NT2/D1 (cell line): ENCODE data around the gene CMPK2.

ENCODE experiments used
- DNase-seq: peaks from one replicate; pipeline ENCODE4 v3.0.0-alpha.2; 2011; ENCODE audit warnings: low read depth, low spot score
- H3K27me3 ChIP-seq: 2 replicates; pipeline ENCODE4 v1.6.0; 2011; ENCODE audit warnings: mild to moderate bottlenecking; ENCODE audit not compliant: insufficient read length, insufficient read depth
- H3K36me3 ChIP-seq: 2 replicates; pipeline ENCODE4 v1.6.1; 2011; ENCODE audit warnings: mild to moderate bottlenecking, low read length, mixed read lengths; ENCODE audit not compliant: insufficient read depth, insufficient read length
- H3K4me1 ChIP-seq: 2 replicates; pipeline ENCODE4 v1.5.1; 2011; ENCODE audit not compliant: insufficient read depth, insufficient read length
- H3K4me3 ChIP-seq: 2 replicates; pipeline ENCODE4 v1.5.1; 2011; ENCODE audit warnings: low read depth; ENCODE audit not compliant: insufficient read length
- H3K9ac ChIP-seq: 2 replicates; pipeline ENCODE4 v1.6.0; 2011; ENCODE audit warnings: low read depth; ENCODE audit not compliant: insufficient read length
- H3K9me3 ChIP-seq: 2 replicates; pipeline ENCODE4 v1.5.1; 2011; ENCODE audit warnings: mild to moderate bottlenecking, low read length; ENCODE audit not compliant: insufficient read depth
- SUZ12 ChIP-seq: IDR thresholded peaks from 2 replicates; pipeline ENCODE4 v1.6.1; 2011; ENCODE audit not compliant: insufficient read length, insufficient read depth; ENCODE audit errors: extremely low read depth
- YY1 ChIP-seq: IDR thresholded peaks from 2 replicates; pipeline ENCODE4 v1.6.1; 2011; ENCODE audit not compliant: insufficient read length, insufficient read depth
- ZNF274 ChIP-seq: IDR thresholded peaks from 2 replicates; pipeline ENCODE4 v1.6.1; 2011; ENCODE audit warnings: mild to moderate bottlenecking, low read depth, low read length

The CMPK2 gene

DNA sequence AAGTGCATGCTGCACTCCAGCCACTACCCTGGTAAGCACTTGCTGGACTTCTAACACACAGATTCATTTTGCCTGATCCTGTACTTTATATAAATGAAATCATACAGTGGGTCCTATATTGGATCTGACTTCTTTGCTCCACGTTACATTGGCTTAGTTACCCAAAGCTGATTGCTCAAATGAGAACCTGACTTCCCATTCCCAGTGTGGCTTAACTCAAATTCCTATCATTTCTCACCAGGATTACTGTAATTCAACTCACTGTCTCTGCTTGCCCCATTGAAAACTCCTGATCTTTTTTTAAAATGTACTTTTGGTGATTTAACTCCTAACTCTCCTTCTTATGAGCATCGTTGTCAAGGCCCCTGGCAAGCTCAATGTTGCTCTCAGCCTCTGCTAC, 13.3 kb upstream of the CMPK2 start:
- no peak for DNase-seq
- Histone ChIP-seq H3K36me3 (no peaks in the 10 kb centered on the region), H3K4me3 (no peak overlapping the region), H3K4me1 (no peaks in the 10 kb centered on the region), H3K9me3 (peaks cover 37% of the 10 kb centered on the region), H3K27me3 (no peaks in the 10 kb centered on the region), H3K9ac (no peak overlapping the region)
- TF ChIP-seq SUZ12: no peak
- TF ChIP-seq ZNF274: no peak
- no peak for TF ChIP-seq YY1

DNA sequence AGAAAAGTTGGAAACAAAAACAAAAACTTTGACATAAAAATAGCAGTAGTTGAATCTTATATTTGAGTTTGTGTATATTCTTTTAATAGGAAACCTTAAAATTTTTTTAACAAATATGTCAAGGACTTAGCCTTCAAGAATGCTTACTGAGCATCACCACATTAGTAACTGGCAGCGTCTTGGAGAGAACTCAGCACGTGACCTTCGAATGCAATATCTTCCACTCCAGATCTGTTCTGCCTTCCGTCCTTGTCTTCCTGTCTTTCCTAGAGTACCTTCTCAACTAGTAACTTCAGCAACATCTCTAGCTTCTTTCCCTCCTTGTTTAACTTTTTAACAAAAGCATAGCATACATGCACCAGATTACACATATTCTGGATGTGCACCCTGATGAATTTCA, 12.8 kb upstream of the CMPK2 start:
- H3K4me1 ChIP-seq: no peaks in the 10 kb centered on the region
- no peak overlapping the region for H3K4me3 ChIP-seq
- no peaks in the 10 kb centered on the region for H3K27me3 ChIP-seq
- TF ChIP-seq YY1: no peak
- TF ChIP-seq ZNF274: no peak
- no peak for TF ChIP-seq SUZ12
- peaks cover 40% of the 10 kb centered on the region for H3K9me3 ChIP-seq
- H3K36me3 ChIP-seq: no peaks in the 10 kb centered on the region
- no peak overlapping the region for H3K9ac ChIP-seq
- no peak for DNase-seq

DNA sequence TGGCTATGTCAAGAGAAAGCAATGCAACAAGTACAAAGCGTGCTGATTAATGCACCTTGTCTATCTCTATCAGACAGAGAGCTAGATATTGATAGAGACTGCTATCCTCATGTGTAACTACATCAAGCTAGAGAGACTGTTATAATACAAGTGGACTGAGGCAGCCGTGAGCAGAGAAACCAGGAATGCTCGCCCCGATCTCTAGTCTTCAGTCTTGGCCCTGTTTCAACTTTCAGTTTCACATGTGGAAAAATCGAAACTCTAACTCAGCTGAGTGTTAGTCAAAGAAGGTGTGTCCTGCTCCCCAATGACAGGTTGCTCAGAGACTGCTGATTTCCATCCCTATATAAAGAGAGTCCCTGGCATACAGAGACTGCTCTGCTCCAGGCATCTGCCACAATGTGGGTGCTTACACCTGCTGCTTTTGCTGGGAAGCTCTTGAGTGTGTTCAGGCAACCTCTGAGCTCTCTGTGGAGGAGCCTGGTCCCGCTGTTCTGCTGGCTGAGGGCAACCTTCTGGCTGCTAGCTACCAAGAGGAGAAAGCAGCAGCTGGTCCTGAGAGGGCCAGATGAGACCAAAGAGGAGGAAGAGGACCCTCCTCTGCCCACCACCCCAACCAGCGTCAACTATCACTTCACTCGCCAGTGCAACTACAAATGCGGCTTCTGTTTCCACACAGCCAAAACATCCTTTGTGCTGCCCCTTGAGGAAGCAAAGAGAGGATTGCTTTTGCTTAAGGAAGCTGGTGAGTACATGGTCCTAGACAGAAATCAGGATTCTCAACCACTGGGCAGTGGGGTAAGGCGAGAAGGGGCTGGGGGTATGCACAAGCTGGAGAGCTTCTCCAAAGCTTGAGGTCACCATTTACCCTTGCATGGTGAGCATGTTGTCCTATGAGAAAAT, 11.9 kb upstream of the CMPK2 start, which contains the start of gene RSAD2:
TSS of gene RSAD2 (plus strand) at position 376 of the 903 bp plus-strand sequence. CDS start at position 400, 24 bp downstream.
- Histone ChIP-seq H3K27me3 (no peaks in the 10 kb centered on the region), H3K9me3 (peaks cover 40% of the 10 kb centered on the region), H3K4me3 (no peak within 1 kb of the TSS), H3K36me3 (no peaks in the 10 kb centered on the region), H3K4me1 (no peaks in the 10 kb centered on the region), H3K9ac (no peak within 1 kb of the TSS)
- no peak for TF ChIP-seq ZNF274
- TF ChIP-seq YY1: no peak
- no peak for TF ChIP-seq SUZ12
- no peak for DNase-seq

DNA sequence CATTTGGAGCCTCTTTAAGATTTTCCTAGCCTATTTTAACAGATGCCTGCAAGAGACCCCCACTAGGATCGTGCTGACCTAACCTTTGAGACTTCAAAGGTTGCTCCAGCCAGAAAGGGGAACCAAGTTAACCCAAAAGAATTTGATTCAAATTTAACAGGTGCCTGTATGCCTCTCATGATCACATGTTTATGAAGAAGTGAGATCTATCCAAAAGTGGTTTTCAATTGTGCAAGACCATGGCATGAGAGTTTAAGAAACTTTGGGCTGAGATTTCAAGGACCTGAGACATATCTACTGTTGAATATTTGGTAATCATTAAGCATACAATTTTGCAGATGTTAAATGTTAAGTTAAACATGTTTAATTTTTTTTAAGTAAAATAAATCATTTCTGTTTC, 10.6 kb upstream of the CMPK2 start:
- Histone ChIP-seq H3K36me3 (no peaks in the 10 kb centered on the region), H3K9ac (no peak overlapping the region), H3K4me3 (no peak overlapping the region), H3K9me3 (peaks cover 35% of the 10 kb centered on the region), H3K4me1 (no peaks in the 10 kb centered on the region), H3K27me3 (no peaks in the 10 kb centered on the region)
- DNase-seq: no peak
- no peak for TF ChIP-seq YY1
- no peak for TF ChIP-seq ZNF274
- no peak for TF ChIP-seq SUZ12

DNA sequence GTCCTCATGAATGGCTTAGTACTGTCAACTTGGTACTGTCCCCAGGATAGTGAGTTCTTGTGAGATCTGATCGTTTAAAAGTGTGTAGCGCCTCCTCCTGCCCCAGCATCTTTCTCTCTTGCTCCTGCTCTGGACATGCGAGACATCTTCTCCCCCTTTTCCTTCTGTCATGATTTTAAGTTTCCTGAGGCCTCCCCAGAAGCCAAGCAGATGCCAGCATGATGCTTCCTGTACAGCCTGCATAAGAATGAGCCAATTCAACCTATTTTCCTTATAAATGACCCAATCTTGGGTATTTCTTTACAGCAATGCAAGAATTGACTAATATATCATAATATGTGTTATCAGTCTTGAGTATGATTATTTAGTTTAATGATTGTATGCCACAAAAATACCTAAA, 8.3 kb upstream of the CMPK2 start:
- no peaks in the 10 kb centered on the region for H3K36me3 ChIP-seq
- H3K4me1 ChIP-seq: no peaks in the 10 kb centered on the region
- H3K9ac ChIP-seq: no peak overlapping the region
- peaks cover 14% of the 10 kb centered on the region; the same call in 1 of the 2 replicates for H3K9me3 ChIP-seq
- TF ChIP-seq YY1 (no peak), SUZ12 (no peak), ZNF274 (no peak)
- DNase-seq: no peak
- no peak overlapping the region for H3K4me3 ChIP-seq
- no peaks in the 10 kb centered on the region for H3K27me3 ChIP-seq

DNA sequence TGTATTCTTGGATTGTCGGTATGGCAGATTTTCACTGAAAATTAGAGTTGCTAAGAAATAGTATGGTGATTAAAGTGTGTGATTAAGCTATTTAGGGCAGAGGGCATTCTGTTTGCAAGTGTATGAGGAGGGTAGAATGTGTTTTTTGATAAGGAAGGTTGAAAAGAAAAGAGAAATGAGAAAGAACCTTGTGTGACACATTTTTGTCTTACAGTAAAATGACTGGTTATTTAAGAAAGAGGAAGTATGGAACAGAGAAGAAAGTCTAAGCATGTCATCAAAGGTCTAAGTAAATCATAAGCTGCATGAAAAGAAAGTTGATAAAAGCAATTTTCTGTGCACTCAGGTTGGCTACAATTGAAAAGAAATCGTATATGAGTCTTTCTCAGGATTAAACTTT, 6.7 kb upstream of the CMPK2 start:
- DNase-seq: no peak
- H3K4me3 ChIP-seq: no peak overlapping the region
- no peak overlapping the region for H3K9ac ChIP-seq
- TF ChIP-seq ZNF274: no peak
- no peak for TF ChIP-seq YY1
- TF ChIP-seq SUZ12: no peak
- H3K36me3 ChIP-seq: no peaks in the 10 kb centered on the region
- peaks cover 1% of the 10 kb centered on the region for H3K27me3 ChIP-seq
- no peaks in the 10 kb centered on the region for H3K4me1 ChIP-seq
- H3K9me3 ChIP-seq: peaks cover 8% of the 10 kb centered on the region; the same call in 1 of the 2 replicates

DNA sequence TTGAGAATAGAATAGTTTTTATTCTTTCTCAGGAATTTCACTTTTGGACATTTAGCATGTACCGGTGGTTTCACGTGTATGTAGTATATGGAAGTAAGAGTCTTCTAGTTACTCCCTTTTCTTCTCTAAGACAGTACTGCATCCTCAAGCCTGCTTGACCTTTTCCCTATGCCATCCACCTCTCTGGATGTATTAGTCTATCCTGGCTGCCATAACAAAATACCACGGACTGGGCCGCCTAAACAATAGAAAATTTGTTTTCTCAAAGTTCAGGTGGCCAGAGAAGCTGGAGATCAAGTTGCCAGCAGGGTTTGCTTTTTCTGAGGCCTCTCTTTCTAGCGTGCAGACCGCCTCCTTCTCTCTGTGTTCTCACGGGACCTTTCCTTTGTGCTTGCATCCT, 1.3 kb upstream of the CMPK2 start:
- no peak overlapping the region for H3K4me3 ChIP-seq
- no peak for TF ChIP-seq SUZ12
- peaks cover 29% of the 10 kb centered on the region for H3K27me3 ChIP-seq
- H3K9ac ChIP-seq: no peak overlapping the region
- no peaks in the 10 kb centered on the region for H3K36me3 ChIP-seq
- DNase-seq: no peak
- H3K9me3 ChIP-seq: no peaks in the 10 kb centered on the region
- peaks cover 2% of the 10 kb centered on the region for H3K4me1 ChIP-seq
